GM19240 (cell line): Measurements from ENCODE around the gene MEG3.

ENCODE experiments used
- DNase-seq: peaks from one replicate; pipeline ENCODE4 v3.0.0; 2011; ENCODE audit warnings: low spot score; ENCODE audit not compliant: insufficient read length

MEG3 gene

GRCh38 chr14:100880271-100881101 is 54.6 kb downstream of the MEG3 start:
- DNase-seq = no peak

- no peak for DNase-seq
Observed at GRCh38 chr14:100881211-100882025, 55.5 kb downstream of the MEG3 start.

DNA sequence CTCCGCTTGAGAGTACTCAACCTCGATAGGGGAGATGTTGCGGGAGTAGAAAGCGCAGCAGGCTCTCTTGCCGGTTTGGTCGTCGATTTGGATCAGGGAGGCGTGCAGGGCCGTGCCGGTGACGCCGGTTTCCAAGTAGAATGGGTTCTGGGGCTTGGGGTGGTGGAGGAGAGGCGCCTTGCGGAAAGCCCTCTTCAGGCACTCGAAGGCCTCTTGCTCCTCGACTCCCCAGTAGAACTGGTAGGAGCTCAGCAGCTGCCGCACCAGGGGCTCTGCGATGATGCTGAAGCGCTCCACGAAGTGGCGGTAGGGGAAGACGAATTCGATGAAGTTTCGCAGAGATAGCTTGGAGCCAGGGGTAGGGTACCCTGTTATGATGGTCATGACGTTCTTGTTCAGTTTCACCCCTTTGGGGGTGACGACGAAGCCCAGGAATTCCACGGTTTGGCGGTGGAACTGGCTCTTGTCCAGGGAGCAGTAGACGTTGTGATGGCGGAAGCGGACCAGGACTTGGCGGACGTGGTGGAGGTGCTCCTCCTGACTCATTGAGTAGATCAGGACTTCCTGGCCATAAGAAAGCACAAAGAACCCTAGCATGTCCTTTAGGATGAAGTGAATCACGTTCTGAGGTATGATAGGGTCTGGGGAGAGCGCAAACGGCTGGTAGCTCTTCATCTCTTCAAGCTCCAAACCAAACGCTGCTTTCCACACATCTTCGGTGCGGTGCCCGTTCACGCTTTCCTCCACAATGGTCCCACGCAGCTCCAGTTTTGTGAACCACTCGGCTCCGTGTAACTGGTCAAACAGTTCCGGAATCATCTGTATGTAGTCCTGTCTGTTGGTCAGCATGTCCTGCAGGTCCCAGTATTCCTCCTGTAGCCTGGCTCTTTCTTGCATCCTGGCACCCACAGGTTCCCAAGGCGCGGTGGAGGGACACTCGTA is 56.4 kb downstream of the MEG3 start:
- DNase-seq = no peak

GRCh38 chr14:100882991-100883788 is 57.3 kb downstream of the MEG3 start:
- DNase-seq = no peak

DNA sequence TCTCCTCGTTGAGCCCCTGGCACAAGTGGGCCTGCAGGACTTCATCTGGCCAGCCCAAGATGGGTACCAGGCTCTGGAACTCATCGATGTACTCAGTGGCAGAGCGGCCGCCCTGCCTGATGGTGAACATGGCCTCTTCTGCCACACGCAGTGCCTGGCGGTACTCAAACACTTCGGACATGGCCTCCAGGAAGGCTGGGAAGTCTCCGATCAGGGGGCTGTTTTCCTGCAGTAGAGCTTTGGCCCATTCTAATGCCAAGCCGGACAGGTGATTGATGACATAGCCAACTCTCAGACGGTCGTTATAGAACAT is 57.8 kb downstream of the MEG3 start:
- no peak for DNase-seq

- no peak for DNase-seq
Observed at GRCh38 chr14:100884456-100884855, 58.5 kb downstream of the MEG3 start.

GRCh38 chr14:100885196-100885595 is 59.3 kb downstream of the MEG3 start:
- DNase-seq = no peak

- DNase-seq = no peak
Observed at GRCh38 chr14:100885617-100886016, 59.7 kb downstream of the MEG3 start.

DNA sequence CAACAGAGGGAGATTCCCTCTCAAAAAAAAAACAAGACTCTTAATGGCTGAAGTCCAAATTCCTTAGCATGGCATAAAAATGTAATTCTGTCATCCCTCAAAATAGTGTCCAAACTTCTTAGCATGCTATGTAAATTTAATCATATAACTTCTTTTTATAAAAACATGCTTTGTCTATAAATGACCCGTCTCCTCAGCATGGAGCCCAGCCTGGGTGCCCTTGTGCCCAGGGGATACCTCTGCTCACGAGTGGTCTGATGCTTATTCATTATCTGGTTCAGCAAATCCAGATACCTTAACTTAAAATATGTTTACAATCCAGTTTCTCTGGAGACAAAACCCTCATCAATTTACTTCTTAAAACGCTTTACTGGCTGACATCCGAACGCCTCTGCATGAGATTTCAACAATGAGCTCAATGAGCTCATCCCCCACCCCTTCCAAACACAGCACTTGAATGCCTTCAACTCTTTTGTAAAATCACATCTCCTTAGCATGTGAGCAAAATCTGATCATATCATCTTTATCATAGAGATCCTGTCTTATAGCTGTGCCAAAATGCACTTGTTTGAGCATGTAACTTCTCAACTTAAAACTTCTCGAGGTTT is 61.9 kb downstream of the MEG3 start:
- no peak for DNase-seq

GRCh38 chr14:100888789-100889315 is 62.9 kb downstream of the MEG3 start:
- no peak for DNase-seq

GRCh38 chr14:100889641-100890040 is 63.7 kb downstream of the MEG3 start:
- DNase-seq = no peak

GRCh38 chr14:100890061-100890850 is 64.3 kb downstream of the MEG3 start:
- DNase-seq = no peak

DNA sequence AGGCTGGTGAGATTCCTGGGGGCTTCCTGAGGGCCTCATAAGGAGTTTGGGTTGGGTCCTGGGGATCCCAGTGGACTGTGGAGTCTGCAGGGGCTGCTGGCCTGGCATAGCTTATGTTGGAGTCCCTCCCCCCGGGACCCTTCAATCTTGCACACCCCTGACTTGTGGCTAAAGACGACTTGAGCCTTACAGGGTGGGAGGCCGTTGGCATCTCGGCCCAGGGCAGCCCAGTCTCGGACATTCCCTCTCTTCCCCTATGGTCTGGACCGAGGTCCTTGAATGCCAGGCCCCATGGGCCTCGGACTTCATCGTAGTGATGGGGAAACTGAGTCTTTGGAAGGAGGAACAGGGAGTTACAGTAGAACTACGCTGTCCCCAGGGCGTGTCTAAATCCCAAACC is 65.1 kb downstream of the MEG3 start:
- DNase-seq = no peak

DNA sequence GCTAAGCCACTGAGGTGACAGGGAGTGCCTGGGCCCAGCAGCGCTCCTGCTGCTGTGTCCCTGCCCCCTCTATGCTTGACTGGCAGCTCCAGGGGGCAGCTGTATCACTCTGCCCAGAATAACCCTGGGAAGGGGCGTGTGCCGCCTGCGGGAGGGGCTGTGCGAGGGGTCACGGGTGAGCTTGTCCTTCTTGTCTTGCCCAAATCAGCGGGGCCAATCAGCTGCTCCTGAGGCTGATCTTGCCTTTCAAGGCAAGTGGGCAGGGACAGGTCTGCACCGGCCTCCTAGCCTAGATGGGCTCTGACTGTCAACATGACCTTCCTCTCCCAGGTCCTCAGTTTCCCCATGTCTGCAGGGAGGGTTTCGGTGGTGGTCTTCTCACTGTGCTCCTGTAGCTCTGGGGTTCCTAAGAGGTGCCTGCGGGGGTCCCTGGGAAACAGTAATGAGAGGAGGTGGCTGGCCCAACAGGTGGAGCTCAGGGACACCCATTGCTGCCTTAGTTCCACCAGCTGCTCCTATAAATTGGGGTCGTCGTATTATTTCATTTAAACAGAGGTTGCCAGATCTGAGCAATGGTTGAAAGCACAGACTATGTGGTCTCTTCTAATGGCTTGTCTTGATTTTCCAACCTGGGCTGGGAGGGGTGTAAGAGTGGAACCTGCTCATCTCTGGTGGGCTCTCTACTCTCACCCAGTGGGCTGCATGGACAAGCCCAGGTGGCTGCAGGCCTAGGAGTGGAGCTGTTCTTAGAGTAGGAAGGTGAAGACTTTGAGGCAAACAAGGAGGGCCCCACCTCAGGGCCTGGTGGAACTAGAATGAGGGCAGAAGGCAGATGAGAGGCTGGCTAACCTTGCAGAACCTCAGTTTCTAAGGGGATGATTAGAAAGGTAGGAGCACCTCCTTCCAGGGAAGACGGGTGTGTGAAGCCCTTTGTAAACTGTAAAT is 65.9 kb downstream of the MEG3 start:
- no peak for DNase-seq

DNA sequence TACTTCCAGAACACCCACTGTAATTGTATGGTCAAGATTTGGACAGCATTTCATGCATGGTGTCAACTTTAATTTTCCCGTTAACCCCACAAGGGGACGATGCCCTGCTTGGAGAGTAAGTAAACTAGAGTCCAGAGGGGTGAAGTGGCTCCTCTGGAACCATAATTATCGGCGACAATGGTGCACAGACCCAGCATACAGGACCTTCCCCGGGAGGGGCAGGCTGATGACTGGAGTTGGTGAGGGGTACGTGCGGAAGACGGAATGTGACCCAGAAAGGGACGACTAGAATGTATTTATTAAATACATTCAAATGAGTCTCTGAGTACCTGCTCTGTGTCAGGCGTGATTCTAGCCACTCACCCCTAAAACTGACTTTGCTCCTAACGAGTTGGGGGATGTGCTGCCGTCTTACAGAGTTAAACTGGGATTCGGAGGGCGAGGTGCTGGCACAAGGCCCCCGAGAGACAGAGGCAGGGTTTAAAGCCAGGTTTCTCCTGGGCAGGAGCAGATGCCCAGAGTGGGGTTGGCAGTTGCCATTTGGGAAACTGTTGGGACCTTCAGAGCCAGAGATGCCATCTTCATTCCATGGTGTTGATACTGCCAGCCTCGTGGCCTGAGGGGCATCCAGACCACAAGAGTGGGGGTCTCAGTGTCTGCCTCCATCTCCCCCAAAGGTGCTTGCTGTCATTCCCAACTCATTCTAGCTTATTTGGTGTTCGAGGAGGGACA is 66.7 kb downstream of the MEG3 start:
- no peak for DNase-seq

- no peak for DNase-seq
Observed at GRCh38 chr14:100893228-100893601, 67.3 kb downstream of the MEG3 start.

DNA sequence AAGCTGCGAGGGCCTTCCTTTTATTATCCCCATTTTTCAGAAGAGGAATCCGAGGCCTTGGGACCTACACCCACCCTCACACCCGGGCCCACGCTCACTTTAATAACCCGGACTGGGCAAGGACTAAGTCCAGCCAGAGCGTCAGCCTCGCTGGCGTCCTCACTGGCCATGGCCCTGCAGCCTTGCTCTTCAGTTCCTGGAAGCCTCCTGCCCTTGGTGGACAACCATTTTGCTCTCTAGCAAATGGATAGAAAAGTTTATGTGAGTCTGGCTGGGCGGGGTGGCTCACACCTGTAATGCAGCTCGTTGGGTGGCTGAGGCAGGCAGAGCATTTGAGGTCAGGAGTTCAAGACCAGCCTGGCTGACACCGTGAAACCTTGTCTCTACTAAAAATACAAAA is 67.8 kb downstream of the MEG3 start:
- no peak for DNase-seq

- DNase-seq = no peak
Observed at GRCh38 chr14:100894416-100894815, 68.5 kb downstream of the MEG3 start.
